ENCODE data around the gene ZCCHC24. TPM values are rescaled to one million over a fixed set of nuclear protein-coding genes. Genes with fewer than 3 reads are reported as not detected.

The ZCCHC24 gene
- total and polyA plus RNA-seq, 2 of the 8 experiments (the other 6 are each of a cell fraction or from before 2014, with no cell fraction given) = 3.9 to 6.9 TPM

- H3K36me3 ChIP-seq (ENCODE audit: control insufficient read depth in 2 of 4, insufficient read depth in 4 of 4, low read length in 3 of 4) = no peaks in the 10 kb centered on the region
- H3K4me3 ChIP-seq (ENCODE audit: extremely low read depth in 1 of 4, insufficient read depth in 2 of 4, low read depth in 3 of 4, low read length in 4 of 4) = no peak overlapping the region
- H3K56ac ChIP-seq (replicated peaks; ENCODE audit: insufficient read length, low read depth, low read length) = no peak overlapping the region
- H2BK12ac ChIP-seq (ENCODE audit: low read depth, low read length) = no peak overlapping the region
- H3K79me1 ChIP-seq (ENCODE audit: low read depth, low read length) = no peaks in the 10 kb centered on the region
- no peak overlapping the region for H3K27ac ChIP-seq (ENCODE audit: low read depth, low read length)
- no peaks in the 10 kb centered on the region; a peak in 1 of 7 replicates for H3K4me1 ChIP-seq (replicated peaks in 1 of 4; ENCODE audit: control insufficient read depth in 3 of 4, insufficient read depth in 4 of 4, low read length in 3 of 4)
- H3K27me3 ChIP-seq (replicated peaks in 1 of 4; ENCODE audit: control insufficient read depth in 3 of 4, extremely low read depth in 1 of 4, insufficient read depth in 3 of 4, low read length in 3 of 4) = peaks cover 0 to 2% (median 0%) of the 10 kb centered on the region in 4 experiments; a peak in 2 of 7 replicates
- no peak overlapping the region for H2BK20ac ChIP-seq (ENCODE audit: low read length)
- H3K9me3 ChIP-seq (ENCODE audit: insufficient read depth in 2 of 2, low read depth in 1 of 2, low read length in 1 of 2) = 0 out of 4 replicates have a peak, but pooled peaks cover 0 to 5% of the 10 kb centered on the region in 2 experiments
- H3K79me2 ChIP-seq (ENCODE audit: control insufficient read depth in 1 of 2, insufficient read depth in 2 of 2, low read length in 2 of 2) = no peaks in the 10 kb centered on the region
- CTCF ChIA-PET (ENCODE audit: partially characterized antibody) = interaction anchor here (0.8 to 10.0 kb wide), 7 partner anchors 13 to 119 kb away, joined by 3 to 101 read pairs (median 5); no protein-coding TSS in a partner anchor
- no peak overlapping the region for H3K23ac ChIP-seq (ENCODE audit: insufficient read length)
- no peak overlapping the region for H2BK15ac ChIP-seq (ENCODE audit: low read length)
- no peak overlapping the region for H2BK120ac ChIP-seq (replicated peaks; ENCODE audit: low read depth, low read length)
- H3K14ac ChIP-seq (ENCODE audit: insufficient read length) = no peak overlapping the region
- 80% methylated on average over 1 of the region's 1 CpG; no CpG with 5 or more reads in 1 of the 2 experiments for WGBS, 2 experiments (ENCODE audit: extremely low coverage in 1 of 2, insufficient coverage in 1 of 2, insufficient read length in 1 of 2, insufficient replicate concordance in 2 of 2, low coverage in 1 of 2, low lambda C conversion rate in 2 of 2, missing lambda C conversion rate in 1 of 2)
- no peak overlapping the region for H2AFZ ChIP-seq (ENCODE audit: low read length)
- no peak overlapping the region for H3K4ac ChIP-seq (replicated peaks; ENCODE audit: insufficient read length, low read depth, low read length)
- no peak overlapping the region for H3K18ac ChIP-seq (ENCODE audit: extremely low read depth, low read length)
- H2BK5ac ChIP-seq (ENCODE audit: low read depth, low read length) = no peak overlapping the region
- DNase-seq (ENCODE audit: low read depth in 1 of 2, low spot score in 2 of 2) (no peak), FAIRE-seq (no peak)
- no peak overlapping the region for H3K4me2 ChIP-seq (ENCODE audit: insufficient read depth in 1 of 2, low read depth in 2 of 2, low read length in 2 of 2)
- no peak overlapping the region for H3K9ac ChIP-seq (replicated peaks in 1 of 4; ENCODE audit: extremely low read depth in 1 of 4, low read depth in 3 of 4, low read length in 3 of 4)
- TF ChIP-seq POU5F1 (IDR thresholded peaks at IDR 0.05; ENCODE audit: low read depth, low read length) (no peak), EZH2 (IDR thresholded peaks at IDR 0.05; ENCODE audit: low read depth, low read length, severe bottlenecking) (no peak), GABPA (IDR thresholded peaks at IDR 0.05; ENCODE audit: borderline replicate concordance, insufficient read depth, low read length) (no peak)
- no peak overlapping the region for H4K5ac ChIP-seq (ENCODE audit: insufficient read length, low read depth, low read length)
- no peaks in the 10 kb centered on the region for H4K20me1 ChIP-seq (replicated peaks in 1 of 2; ENCODE audit: control insufficient read depth in 1 of 2, insufficient read depth in 2 of 2, low read length in 2 of 2)
- H4K91ac ChIP-seq (replicated peaks; ENCODE audit: insufficient read length, low read length) = no peak overlapping the region
- no peaks in the 10 kb centered on the region for H3K23me2 ChIP-seq (ENCODE audit: low read depth, low read length)
- H2AK5ac ChIP-seq (ENCODE audit: low read depth, low read length) = no peak overlapping the region
- no peak overlapping the region for H4K8ac ChIP-seq (ENCODE audit: extremely low read depth, insufficient read depth, low read length)
- POLR2A ChIA-PET (ENCODE audit: partially characterized antibody) = no interaction called here
Observed at GRCh38 chr10:79493806-79494205, 48.4 kb upstream of the ZCCHC24 start.
